Psoas muscle (tissue), 8 donors: Measurements from ENCODE around the gene EHMT1. TPM values are rescaled to one million over a fixed set of nuclear protein-coding genes. Genes with fewer than 3 reads are reported as not detected.
A peak's percentile ranks its signal among the peaks of the same experiment; 100 is the strongest.

Experiments
- ATAC-seq, 4 donors: fragments of 200-7000 bp; cut with Tn5 transposase; one replicate each; pipeline ENCODE4 v1.9.1; 2020; ENCODE audit warnings: moderate library complexity in 3 of 4, mild to moderate bottlenecking in 2 of 4
- DNase-seq, 2 donors: peaks; one replicate each; pipeline ENCODE4 v3.0.0-alpha.2; 2020
- H3K27ac ChIP-seq: fragments of 200-600 bp; one replicate; pipeline ENCODE4 v1.8.0; 2022
- H3K27me3 ChIP-seq, 3 donors: fragments of 200-600 bp in 1 of 3; one replicate each; pipeline versions ENCODE4 v1.6.1 to v1.8.0; 2013 to 2022; ENCODE audit warnings: low read length in 2 of 3, mild to moderate bottlenecking in 2 of 3, moderate library complexity in 1 of 3; ENCODE audit not compliant: insufficient read depth in 3 of 3
- H3K36me3 ChIP-seq, 2 donors: fragments of 200-600 bp in 1 of 2; one replicate each; pipeline versions ENCODE4 v1.6.1 to v1.8.0; 2013 to 2022; ENCODE audit warnings: low read depth in 1 of 2, mild to moderate bottlenecking in 1 of 2, moderate library complexity in 1 of 2; ENCODE audit not compliant: insufficient read depth in 1 of 2
- H3K4me1 ChIP-seq: fragments of 200-600 bp; one replicate; pipeline ENCODE4 v1.8.0; 2022
- H3K4me3 ChIP-seq: fragments of 200-600 bp; one replicate; pipeline ENCODE4 v1.8.0; 2022; ENCODE audit warnings: mild to moderate bottlenecking
- H3K9me3 ChIP-seq: fragments of 200-600 bp; one replicate; pipeline ENCODE4 v1.8.0; 2022
- CTCF ChIP-seq: fragments of 200-600 bp; IDR thresholded peaks from one replicate; pipeline ENCODE4 v1.8.0; 2022; ENCODE audit warnings: antibody characterized with exemption
- WGBS, 3 donors: extraction: QIAGEN DNeasy Blood & Tissue Kit; methylation state at CpG; one replicate each; pipeline versions ENCODE4 v1.1.6 to v1.1.7; 2013; 5-methylcytosine and 5-hydroxymethylcytosine counted together
- intact Hi-C, 2 donors: fragments of 100-400 bp; cut with DNase I; formaldehyde crosslinking; loops; one replicate each; pipeline versions ENCODE4 v1.11.0 to v1.14.2; 2022
- polyA plus RNA-seq, 3 donors: library from polyadenylated mRNA; stranded (reverse); fragments of 200-250 nt; gene quantifications; one replicate each; pipeline ENCODE4 v1.2.3, GENCODE V29; 2013
- total RNA-seq, 4 donors: library from RNA; stranded (reverse); fragmentation: NEBNext Ultra II Directional in 2 of 4; extraction: Animal tissue kit (Norgen Biotek cat#: 25700) in 2 of 4; gene quantifications; one replicate each; pipeline versions ENCODE4 v1.2.1 to v1.2.4, GENCODE V29; 2021 to 2023
- donor health status: healthy with polysubstance abuse.
- donor health status: DM: no; HTN: no; CAD: no; lungs with moderate emphysema.
- donor health status: Bipolar disorder and iron deficiency.
- donor health status: healthy.
- donor health status: DM: yes; HTN: yes; CAD: no.
- donor health status: DM: no; HTN: no; CAD: no.
- donor health status: DM: no; HTN: no; CAD: no.
- donor health status: DM: yes; HTN: yes; CAD: no.

The EHMT1 gene
- total and polyA plus RNA-seq, 7 donors = 29.0 to 49.6 (median 31.2) TPM

- H3K9me3 ChIP-seq = no peaks in the 10 kb centered on the region
- peaks cover 6 to 26% of the 10 kb centered on the region in 2 donors for H3K36me3 ChIP-seq
- no peak for TF ChIP-seq CTCF
- intact Hi-C loops = no loop called here
- ATAC-seq = no peak
- H3K27ac ChIP-seq = no peak overlapping the region
- no peak for DNase-seq
- peaks cover 11% of the 10 kb centered on the region for H3K4me1 ChIP-seq
- 91 to 94% (median 92%) methylated on average over 19 of the region's 19 CpGs for WGBS, 3 donors
- no peaks in the 10 kb centered on the region for H3K27me3 ChIP-seq
- H3K4me3 ChIP-seq = no peak overlapping the region
Measured at GRCh38 chr9:137743695-137744094, 124.9 kb downstream of the EHMT1 start.

- 89 to 94% (median 92%) methylated on average over 11 of the region's 11 CpGs for WGBS, 3 donors
- Histone ChIP-seq H3K36me3 (peaks cover 6 to 26% of the 10 kb centered on the region in 2 donors), H3K27me3 (no peaks in the 10 kb centered on the region), H3K27ac (peak overlapping the region; percentile 65), H3K4me3 (no peak overlapping the region), H3K4me1 (peaks cover 11% of the 10 kb centered on the region), H3K9me3 (no peaks in the 10 kb centered on the region)
- DNase-seq (no peak), ATAC-seq (no peak)
- TF ChIP-seq CTCF = no peak
- intact Hi-C loops = loop anchor here in 1 of 2 donors (1.0 kb wide), 1 partner anchor 16 kb away; no protein-coding TSS in a partner anchor
Measured at GRCh38 chr9:137744632-137745183, 125.9 kb downstream of the EHMT1 start.

GRCh38 chr9:137745541-137745991, 126.8 kb downstream of the EHMT1 start:
- Histone ChIP-seq H3K27ac (peak overlapping the region; percentile 65), H3K4me3 (peak overlapping the region; percentile 2), H3K9me3 (no peaks in the 10 kb centered on the region), H3K36me3 (peaks cover 6 to 26% of the 10 kb centered on the region in 2 donors), H3K4me1 (peaks cover 11% of the 10 kb centered on the region), H3K27me3 (no peaks in the 10 kb centered on the region)
- DNase-seq (peak in 1 of 2 donors; percentile 59), ATAC-seq (peak; percentile 86 to 93 (median 86))
- 29 to 52% (median 31%) methylated on average over 10 of the region's 10 CpGs for WGBS, 3 donors
- no peak for TF ChIP-seq CTCF
- intact Hi-C loops = loop anchor here in 1 of 2 donors (1.0 kb wide), 1 partner anchor 15 kb away; no protein-coding TSS in a partner anchor

- 82 to 86% (median 82%) methylated on average over 15 of the region's 15 CpGs for WGBS, 3 donors
- DNase-seq (peak in 1 of 2 donors; percentile 47), ATAC-seq (no peak)
- no peak overlapping the region for H3K4me3 ChIP-seq
- no peaks in the 10 kb centered on the region for H3K27me3 ChIP-seq
- peaks cover 11% of the 10 kb centered on the region for H3K4me1 ChIP-seq
- no peak for TF ChIP-seq CTCF
- H3K27ac ChIP-seq = no peak overlapping the region
- no peaks in the 10 kb centered on the region for H3K9me3 ChIP-seq
- H3K36me3 ChIP-seq = peaks cover 6 to 42% of the 10 kb centered on the region in 2 donors
- intact Hi-C loops = no loop called here
Measured at GRCh38 chr9:137748311-137748710, 129.5 kb downstream of the EHMT1 start.

- Histone ChIP-seq H3K4me3 (no peak overlapping the region), H3K4me1 (peaks cover 11% of the 10 kb centered on the region), H3K27me3 (no peaks in the 10 kb centered on the region), H3K27ac (no peak overlapping the region), H3K36me3 (peaks cover 3 to 42% of the 10 kb centered on the region in 2 donors), H3K9me3 (no peaks in the 10 kb centered on the region)
- ATAC-seq (no peak), DNase-seq (no peak)
- no peak for TF ChIP-seq CTCF
- intact Hi-C loops = no loop called here
- WGBS, 3 donors = 37 to 49% (median 45%) methylated on average over 3 of the region's 3 CpGs
Measured at GRCh38 chr9:137748741-137749140, 129.9 kb downstream of the EHMT1 start.
